Gastroesophageal sphincter (tissue), 3 donors: Measurements from ENCODE around the gene SPOCK3.

ENCODE experiments used
- EP300 ChIP-seq: sonication (generic); formaldehyde crosslinking; IDR thresholded peaks from one replicate; pipeline ENCODE4 v1.6.1; 2017; ENCODE audit warnings: antibody characterized with exemption, mild to moderate bottlenecking
- POLR2A ChIP-seq, 2 donors: fragments of 450-650 bp; IDR thresholded peaks; one replicate each; pipeline ENCODE4 v1.6.1; 2017; ENCODE audit warnings: antibody characterized with exemption in 2 of 2, mild to moderate bottlenecking in 2 of 2, moderate library complexity in 1 of 2
- POLR2AphosphoS5 ChIP-seq: sonication (generic); formaldehyde crosslinking; IDR thresholded peaks from one replicate; pipeline ENCODE4 v1.6.1; 2017; ENCODE audit warnings: antibody characterized with exemption
- TF ChIP-seq, protein P1 (sequence below), 4 experiments: fragments of 200-600 bp in 2 of 4; fragments of 450-650 bp in 2 of 4; sonication (generic) in 1 of 4; IDR thresholded peaks; one replicate each; pipeline ENCODE4 v1.5.1; 2017 to 2019; ENCODE audit warnings: antibody characterized with exemption in 4 of 4, mild to moderate bottlenecking in 2 of 4, moderate library complexity in 2 of 4

GRCh38 chr4:167218022-167218608 is 16.2 kb downstream of the SPOCK3 start:
- TF ChIP-seq, protein P1, sequence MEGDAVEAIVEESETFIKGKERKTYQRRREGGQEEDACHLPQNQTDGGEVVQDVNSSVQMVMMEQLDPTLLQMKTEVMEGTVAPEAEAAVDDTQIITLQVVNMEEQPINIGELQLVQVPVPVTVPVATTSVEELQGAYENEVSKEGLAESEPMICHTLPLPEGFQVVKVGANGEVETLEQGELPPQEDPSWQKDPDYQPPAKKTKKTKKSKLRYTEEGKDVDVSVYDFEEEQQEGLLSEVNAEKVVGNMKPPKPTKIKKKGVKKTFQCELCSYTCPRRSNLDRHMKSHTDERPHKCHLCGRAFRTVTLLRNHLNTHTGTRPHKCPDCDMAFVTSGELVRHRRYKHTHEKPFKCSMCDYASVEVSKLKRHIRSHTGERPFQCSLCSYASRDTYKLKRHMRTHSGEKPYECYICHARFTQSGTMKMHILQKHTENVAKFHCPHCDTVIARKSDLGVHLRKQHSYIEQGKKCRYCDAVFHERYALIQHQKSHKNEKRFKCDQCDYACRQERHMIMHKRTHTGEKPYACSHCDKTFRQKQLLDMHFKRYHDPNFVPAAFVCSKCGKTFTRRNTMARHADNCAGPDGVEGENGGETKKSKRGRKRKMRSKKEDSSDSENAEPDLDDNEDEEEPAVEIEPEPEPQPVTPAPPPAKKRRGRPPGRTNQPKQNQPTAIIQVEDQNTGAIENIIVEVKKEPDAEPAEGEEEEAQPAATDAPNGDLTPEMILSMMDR (IDR thresholded peaks at IDR 0.05): no peak
- TF ChIP-seq POLR2AphosphoS5: no peak
- no peak for TF ChIP-seq POLR2A (IDR thresholded peaks at IDR 0.05)
- TF ChIP-seq EP300: no peak
